Measurements from ENCODE around the gene S100A14. TPM values are rescaled to one million over a fixed set of nuclear protein-coding genes. Genes with fewer than 3 reads are reported as not detected.

S100A14 gene
- total RNA-seq (2014; rRNA removed; shearing (Covaris generic); ENCODE audit: low replicate concordance), result not detected in 2 replicates

DNA sequence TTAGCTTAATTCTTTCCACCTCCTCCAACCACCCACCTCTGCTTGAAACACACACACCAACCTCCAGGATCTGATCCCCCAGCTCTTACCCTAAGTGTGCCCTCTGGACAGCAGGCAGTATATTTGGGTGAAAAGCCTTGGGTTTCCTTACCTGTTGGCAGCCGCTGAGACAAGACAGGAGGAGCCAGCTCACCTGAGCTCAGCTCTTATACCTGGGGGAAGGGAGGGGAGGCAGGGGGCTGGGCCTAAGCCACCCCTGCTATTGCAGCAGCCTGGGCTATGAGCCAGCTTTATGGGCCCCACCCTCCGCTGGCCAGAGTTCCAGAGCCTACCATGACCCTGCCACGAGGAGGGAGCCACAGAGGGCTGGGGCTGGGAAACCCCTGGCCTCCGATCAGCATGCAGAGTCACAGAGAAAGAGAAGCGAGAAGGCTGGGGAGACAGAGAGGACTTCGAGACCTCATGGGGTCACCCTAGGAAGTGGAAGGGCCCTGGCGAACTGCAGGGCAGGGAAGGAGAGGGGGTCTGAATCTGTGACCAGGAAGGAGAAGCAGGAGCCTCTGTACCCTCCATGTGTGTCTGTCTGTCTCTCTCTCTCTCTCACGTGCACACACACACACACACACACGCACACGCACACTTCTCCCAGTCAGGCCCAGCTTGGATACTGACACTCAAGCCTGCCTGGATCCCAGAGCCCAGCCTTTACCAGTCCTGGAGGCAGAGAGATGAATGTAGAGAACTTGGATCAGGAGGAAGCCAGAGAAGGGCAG is at the start of gene S100A14:
Gene S100A14, minus strand, starts transcription at position 182 of the 773 bp plus-strand sequence. CDS start 467 bp downstream, outside the sequence.
- H3K27me3 ChIP-seq (ENCODE audit: low read length), result no peaks in the 10 kb centered on the region
- H3K9ac ChIP-seq (ENCODE audit: low read length), result no peak within 1 kb of the TSS
- no peaks in the 10 kb centered on the region for H3K9me2 ChIP-seq (replicated peaks; ENCODE audit: insufficient read depth, low read length)
- no peak within 1 kb of the TSS for H2AFZ ChIP-seq (ENCODE audit: low read length)
- H3K4me3 ChIP-seq (ENCODE audit: low read length), result no peak within 1 kb of the TSS
- H3K27ac ChIP-seq (ENCODE audit: low read length), result no peak within 1 kb of the TSS
- no peak within 1 kb of the TSS for H3K4me2 ChIP-seq (ENCODE audit: low read depth, low read length, poor library complexity, severe bottlenecking)
- H3K9me3 ChIP-seq (ENCODE audit: low read length), result no peaks in the 10 kb centered on the region
- no peaks in the 10 kb centered on the region for H3K4me1 ChIP-seq (ENCODE audit: low read length)
- no peaks in the 10 kb centered on the region for H3K36me3 ChIP-seq (ENCODE audit: insufficient read depth, low read length)
- no peak for DNase-seq
- H4K20me1 ChIP-seq (ENCODE audit: insufficient read depth, low read depth, low read length), result no peaks in the 10 kb centered on the region
- H3K79me2 ChIP-seq (ENCODE audit: low read length), result no peaks in the 10 kb centered on the region

DNA sequence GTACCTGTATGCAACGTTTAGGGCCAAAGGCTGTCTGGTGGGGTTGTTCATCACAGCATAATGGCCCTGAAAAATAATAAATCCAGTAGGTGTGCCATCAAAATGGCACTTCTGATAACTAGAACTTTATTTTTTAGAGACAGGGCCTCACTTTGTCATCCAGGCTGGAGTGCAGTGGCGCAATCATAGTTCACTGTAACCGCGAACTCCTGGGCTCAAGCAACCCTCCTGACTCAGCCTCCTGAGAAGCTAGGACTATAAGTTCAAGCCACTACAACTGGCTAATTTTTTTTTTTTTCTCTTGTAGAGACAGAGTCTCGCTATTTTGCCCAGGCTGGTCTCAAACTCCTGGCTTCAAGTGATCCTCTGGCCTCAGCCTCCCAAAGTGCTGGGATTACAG is 47.1 kb upstream of the S100A14 start:
- no peak overlapping the region for H2AFZ ChIP-seq (ENCODE audit: low read length)
- no peak overlapping the region for H3K4me2 ChIP-seq (ENCODE audit: low read depth, low read length, poor library complexity, severe bottlenecking)
- H3K79me2 ChIP-seq (ENCODE audit: low read length), result peaks cover 21% of the 10 kb centered on the region
- peaks cover 28% of the 10 kb centered on the region for H3K4me1 ChIP-seq (ENCODE audit: low read length)
- no peaks in the 10 kb centered on the region for H3K9me2 ChIP-seq (replicated peaks; ENCODE audit: insufficient read depth, low read length)
- H3K27me3 ChIP-seq (ENCODE audit: low read length), result no peaks in the 10 kb centered on the region
- H3K9me3 ChIP-seq (ENCODE audit: low read length), result no peaks in the 10 kb centered on the region
- peaks cover 4% of the 10 kb centered on the region; the same call in 1 of the 2 replicates for H4K20me1 ChIP-seq (ENCODE audit: insufficient read depth, low read depth, low read length)
- no peak overlapping the region for H3K9ac ChIP-seq (ENCODE audit: low read length)
- H3K4me3 ChIP-seq (ENCODE audit: low read length), result no peak overlapping the region
- DNase-seq, result no peak
- H3K36me3 ChIP-seq (ENCODE audit: insufficient read depth, low read length), result peaks cover 55% of the 10 kb centered on the region
- no peak overlapping the region for H3K27ac ChIP-seq (ENCODE audit: low read length)

GRCh38 chr1:153662269-153662668 is 46.1 kb upstream of the S100A14 start:
- peaks cover 46% of the 10 kb centered on the region; the same call in 1 of the 2 replicates for H3K36me3 ChIP-seq (ENCODE audit: insufficient read depth, low read length)
- no peaks in the 10 kb centered on the region for H3K9me3 ChIP-seq (ENCODE audit: low read length)
- peaks cover 13% of the 10 kb centered on the region for H3K79me2 ChIP-seq (ENCODE audit: low read length)
- DNase-seq, result no peak
- H3K9ac ChIP-seq (ENCODE audit: low read length), result no peak overlapping the region
- no peak overlapping the region for H3K27ac ChIP-seq (ENCODE audit: low read length)
- no peaks in the 10 kb centered on the region for H3K9me2 ChIP-seq (replicated peaks; ENCODE audit: insufficient read depth, low read length)
- H3K4me2 ChIP-seq (ENCODE audit: low read depth, low read length, poor library complexity, severe bottlenecking), result no peak overlapping the region
- peaks cover 4% of the 10 kb centered on the region; the same call in 1 of the 2 replicates for H4K20me1 ChIP-seq (ENCODE audit: insufficient read depth, low read depth, low read length)
- no peak overlapping the region for H3K4me3 ChIP-seq (ENCODE audit: low read length)
- H3K27me3 ChIP-seq (ENCODE audit: low read length), result no peaks in the 10 kb centered on the region
- no peak overlapping the region for H2AFZ ChIP-seq (ENCODE audit: low read length)
- peaks cover 31% of the 10 kb centered on the region for H3K4me1 ChIP-seq (ENCODE audit: low read length)

DNA sequence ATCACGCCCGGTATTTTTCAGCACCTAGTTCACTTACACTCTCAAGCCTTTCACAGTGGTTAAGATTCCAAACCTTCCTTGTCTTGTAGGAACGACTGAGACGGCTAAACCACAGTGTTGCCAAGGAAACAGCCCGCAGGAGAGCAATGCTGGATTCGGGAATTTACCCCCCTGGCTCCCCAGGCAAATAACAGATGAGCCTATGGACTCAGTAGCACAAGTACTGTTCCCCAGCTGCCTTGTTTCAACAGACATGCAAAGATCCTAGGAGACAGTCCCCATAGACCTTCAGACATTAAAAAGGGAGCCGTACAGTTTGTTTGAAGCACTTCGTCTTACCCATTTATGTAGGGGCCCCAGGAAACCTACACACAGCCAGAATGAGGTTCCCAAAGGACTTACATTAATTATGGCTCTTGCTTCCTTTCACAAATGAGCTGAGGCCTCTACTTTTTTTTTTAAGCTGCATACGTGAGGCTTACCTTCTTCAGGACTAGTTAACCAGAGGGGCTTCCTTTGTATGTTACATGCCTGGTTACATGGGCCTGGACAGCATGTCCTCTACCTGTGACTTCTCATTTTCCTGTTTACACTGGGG is 45.1 kb upstream of the S100A14 start:
- Histone ChIP-seq H3K36me3 (ENCODE audit: insufficient read depth, low read length) (peaks cover 36% of the 10 kb centered on the region; the same call in 1 of the 2 replicates), H3K27ac (ENCODE audit: low read length) (peak overlapping the region; percentile 32)

GRCh38 chr1:153659656-153660055 is 43.5 kb upstream of the S100A14 start:
- Histone ChIP-seq H3K36me3 (ENCODE audit: insufficient read depth, low read length) (peaks cover 27% of the 10 kb centered on the region; the same call in 1 of the 2 replicates), H3K79me2 (ENCODE audit: low read length) (peaks cover 13% of the 10 kb centered on the region), H3K9me2 (replicated peaks; ENCODE audit: insufficient read depth, low read length) (no peaks in the 10 kb centered on the region), H3K27me3 (ENCODE audit: low read length) (no peaks in the 10 kb centered on the region), H3K27ac (ENCODE audit: low read length) (no peak overlapping the region), H3K4me2 (ENCODE audit: low read depth, low read length, poor library complexity, severe bottlenecking) (peak overlapping the region; percentile 91), H3K9ac (ENCODE audit: low read length) (peak overlapping the region; percentile 84), H3K4me3 (ENCODE audit: low read length) (peak overlapping the region; percentile 84), H3K4me1 (ENCODE audit: low read length) (peaks cover 31% of the 10 kb centered on the region), H2AFZ (ENCODE audit: low read length) (no peak overlapping the region), H4K20me1 (ENCODE audit: insufficient read depth, low read depth, low read length) (peaks cover 4% of the 10 kb centered on the region; the same call in 1 of the 2 replicates), H3K9me3 (ENCODE audit: low read length) (no peaks in the 10 kb centered on the region)
- DNase-seq, result no peak

More for the DNA sequence above, 45.1 kb upstream of the S100A14 start:
- H3K9ac ChIP-seq (ENCODE audit: low read length), result no peak overlapping the region
- no peaks in the 10 kb centered on the region for H3K9me3 ChIP-seq (ENCODE audit: low read length)
- peaks cover 4% of the 10 kb centered on the region; the same call in 1 of the 2 replicates for H4K20me1 ChIP-seq (ENCODE audit: insufficient read depth, low read depth, low read length)
- no peaks in the 10 kb centered on the region for H3K9me2 ChIP-seq (replicated peaks; ENCODE audit: insufficient read depth, low read length)
- no peaks in the 10 kb centered on the region for H3K27me3 ChIP-seq (ENCODE audit: low read length)
- H3K4me3 ChIP-seq (ENCODE audit: low read length), result no peak overlapping the region
- peaks cover 31% of the 10 kb centered on the region for H3K4me1 ChIP-seq (ENCODE audit: low read length)
- peak; percentile 62 for DNase-seq
- H3K4me2 ChIP-seq (ENCODE audit: low read depth, low read length, poor library complexity, severe bottlenecking), result no peak overlapping the region
- H3K79me2 ChIP-seq (ENCODE audit: low read length), result peaks cover 13% of the 10 kb centered on the region
- H2AFZ ChIP-seq (ENCODE audit: low read length), result no peak overlapping the region

GRCh38 chr1:153659175-153659534 is 43.0 kb upstream of the S100A14 start:
- peaks cover 13% of the 10 kb centered on the region for H3K79me2 ChIP-seq (ENCODE audit: low read length)
- H3K27me3 ChIP-seq (ENCODE audit: low read length), result no peaks in the 10 kb centered on the region
- H3K9me2 ChIP-seq (replicated peaks; ENCODE audit: insufficient read depth, low read length), result no peaks in the 10 kb centered on the region
- H2AFZ ChIP-seq (ENCODE audit: low read length), result no peak overlapping the region
- no peak for DNase-seq
- H3K4me3 ChIP-seq (ENCODE audit: low read length), result peak overlapping the region; percentile 84
- H3K36me3 ChIP-seq (ENCODE audit: insufficient read depth, low read length), result peaks cover 22% of the 10 kb centered on the region; the same call in 1 of the 2 replicates
- peaks cover 4% of the 10 kb centered on the region; the same call in 1 of the 2 replicates for H4K20me1 ChIP-seq (ENCODE audit: insufficient read depth, low read depth, low read length)
- H3K9me3 ChIP-seq (ENCODE audit: low read length), result no peaks in the 10 kb centered on the region
- peaks cover 31% of the 10 kb centered on the region for H3K4me1 ChIP-seq (ENCODE audit: low read length)
- peak overlapping the region; percentile 84 for H3K9ac ChIP-seq (ENCODE audit: low read length)
- no peak overlapping the region for H3K27ac ChIP-seq (ENCODE audit: low read length)
- peak overlapping the region; percentile 91 for H3K4me2 ChIP-seq (ENCODE audit: low read depth, low read length, poor library complexity, severe bottlenecking)

GRCh38 chr1:153658400-153659174 is 42.5 kb upstream of the S100A14 start, which contains the start of gene SNAPIN:
Gene SNAPIN, plus strand, starts transcription at chr1:153658703. Its CDS starts 41 bp downstream, at chr1:153658744.
- Histone ChIP-seq H3K79me2 (ENCODE audit: low read length) (peaks cover 13% of the 10 kb centered on the region), H3K9me2 (replicated peaks; ENCODE audit: insufficient read depth, low read length) (no peaks in the 10 kb centered on the region), H3K9ac (ENCODE audit: low read length) (peak within 1 kb of the TSS; percentile 84), H2AFZ (ENCODE audit: low read length) (peak within 1 kb of the TSS; percentile 90), H3K9me3 (ENCODE audit: low read length) (no peaks in the 10 kb centered on the region), H3K27ac (ENCODE audit: low read length) (peak within 1 kb of the TSS; percentile 46; the same call in 1 of the 2 replicates), H3K4me1 (ENCODE audit: low read length) (peaks cover 31% of the 10 kb centered on the region), H3K36me3 (ENCODE audit: insufficient read depth, low read length) (peaks cover 18% of the 10 kb centered on the region; the same call in 1 of the 2 replicates), H4K20me1 (ENCODE audit: insufficient read depth, low read depth, low read length) (peaks cover 4% of the 10 kb centered on the region; the same call in 1 of the 2 replicates), H3K4me3 (ENCODE audit: low read length) (peak within 1 kb of the TSS; percentile 84), H3K27me3 (ENCODE audit: low read length) (no peaks in the 10 kb centered on the region), H3K4me2 (ENCODE audit: low read depth, low read length, poor library complexity, severe bottlenecking) (peak within 1 kb of the TSS; percentile 91)
- DNase-seq, result peak; percentile 95

All from Karpas-422 (cell line).